HG03045 (cell line): ENCODE measurements around the gene COL2A1.

Experiments
- ATAC-seq: cut with Tn5 transposase; IDR thresholded peaks from one replicate; pipeline ENCODE4 v1.9.1; 2021; ENCODE audit warnings: mild to moderate bottlenecking, moderate library complexity; ENCODE audit not compliant: unreplicated experiment

COL2A1 gene

GRCh38 chr12:48004053-48004941 lies at the start of gene COL2A1:
Gene COL2A1 (minus strand): TSS chr12:48004476. CDS start chr12:48004321, 155 bp downstream.
- ATAC-seq, result no peak

DNA sequence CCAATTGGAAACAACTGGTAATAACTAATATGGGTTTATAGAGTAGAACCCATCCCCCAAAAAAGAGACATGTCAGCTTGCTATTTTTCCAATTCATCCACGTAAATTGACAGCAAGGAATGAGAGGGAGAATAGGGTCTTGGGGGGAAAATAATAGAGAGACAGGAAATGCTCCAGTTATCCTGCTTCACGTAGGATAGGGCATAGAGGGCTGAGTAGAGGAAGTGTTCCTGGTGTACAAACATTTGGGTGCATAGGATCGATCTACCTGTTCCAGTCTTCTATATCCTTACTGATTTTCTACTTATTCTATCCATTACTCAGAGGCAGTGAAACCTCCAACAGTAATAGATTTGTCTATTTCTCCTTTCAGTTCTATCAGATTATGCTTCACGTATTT lies 49.6 kb upstream of the COL2A1 start:
- ATAC-seq, result no peak

DNA sequence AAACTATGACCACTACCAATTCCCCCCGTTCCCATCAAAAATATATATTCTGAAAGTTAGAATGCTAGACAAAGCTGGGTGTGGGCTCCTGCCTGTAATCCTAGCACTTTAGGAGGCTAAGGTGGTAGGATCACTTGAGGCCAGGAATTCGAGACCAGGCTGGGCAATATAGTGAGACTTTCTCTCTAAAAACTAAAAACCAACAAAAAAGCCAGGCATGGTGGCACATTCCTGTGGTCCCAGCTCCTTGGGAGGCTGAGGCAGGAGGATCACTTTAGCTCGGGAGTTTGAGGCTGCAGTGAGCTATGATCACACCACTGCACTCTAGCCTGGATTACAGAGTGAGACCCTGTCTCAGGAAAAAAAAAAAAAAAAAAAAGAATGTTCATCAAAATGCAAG lies 48.8 kb upstream of the COL2A1 start:
- no peak for ATAC-seq

DNA sequence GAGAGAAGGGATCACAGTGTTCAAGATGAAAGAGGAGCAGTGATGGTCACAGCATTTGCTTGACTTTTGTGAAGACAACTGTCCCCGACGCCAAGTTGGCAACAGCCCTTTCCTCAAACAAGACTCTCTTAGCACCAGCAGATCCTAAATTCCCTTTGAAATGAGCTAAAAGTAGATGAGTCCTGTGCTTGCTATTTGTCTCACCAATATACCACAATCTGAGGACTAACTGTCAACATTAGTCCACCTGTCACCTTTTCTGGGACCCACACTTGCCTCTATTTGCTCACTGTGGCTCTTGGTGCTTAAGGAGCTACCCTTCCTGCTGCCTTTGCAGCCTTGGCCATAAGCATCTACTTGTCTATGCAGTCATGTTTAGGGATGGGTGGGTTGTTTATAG lies 47.4 kb upstream of the COL2A1 start:
- ATAC-seq, result no peak

DNA sequence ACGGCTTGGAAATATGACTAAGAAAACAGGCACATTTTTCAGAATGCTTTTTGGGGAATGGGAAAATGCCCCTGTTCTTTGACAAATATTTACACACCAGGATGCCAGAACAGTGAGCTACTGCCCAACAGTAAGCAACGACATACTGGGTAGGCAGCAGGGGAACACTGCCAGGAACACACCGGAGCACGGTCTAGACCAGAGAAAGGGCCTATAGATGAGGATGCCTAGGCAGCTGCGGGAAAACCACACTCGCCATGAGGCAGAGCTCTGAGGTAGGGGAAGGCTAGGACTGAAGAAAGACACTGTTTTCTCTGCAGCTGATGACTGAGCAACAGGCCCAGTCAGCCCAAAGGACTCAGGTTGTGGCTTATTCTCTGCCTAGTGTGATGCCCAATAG lies 45.9 kb upstream of the COL2A1 start:
- no peak for ATAC-seq

- ATAC-seq, result no peak
These were observed 41.8 kb upstream of the COL2A1 start for GRCh38 chr12:48045965-48046518.

- ATAC-seq, result no peak
These were observed 41.0 kb upstream of the COL2A1 start for GRCh38 chr12:48045061-48045846.

- ATAC-seq, result no peak
These were observed 40.1 kb upstream of the COL2A1 start for GRCh38 chr12:48044396-48044795.

GRCh38 chr12:48043771-48044170 lies 39.5 kb upstream of the COL2A1 start:
- no peak for ATAC-seq

GRCh38 chr12:48041591-48042423 lies 37.5 kb upstream of the COL2A1 start:
- ATAC-seq, result no peak

GRCh38 chr12:48040354-48040753 lies 36.1 kb upstream of the COL2A1 start:
- no peak for ATAC-seq

GRCh38 chr12:48039151-48039550 lies 34.9 kb upstream of the COL2A1 start:
- no peak for ATAC-seq

DNA sequence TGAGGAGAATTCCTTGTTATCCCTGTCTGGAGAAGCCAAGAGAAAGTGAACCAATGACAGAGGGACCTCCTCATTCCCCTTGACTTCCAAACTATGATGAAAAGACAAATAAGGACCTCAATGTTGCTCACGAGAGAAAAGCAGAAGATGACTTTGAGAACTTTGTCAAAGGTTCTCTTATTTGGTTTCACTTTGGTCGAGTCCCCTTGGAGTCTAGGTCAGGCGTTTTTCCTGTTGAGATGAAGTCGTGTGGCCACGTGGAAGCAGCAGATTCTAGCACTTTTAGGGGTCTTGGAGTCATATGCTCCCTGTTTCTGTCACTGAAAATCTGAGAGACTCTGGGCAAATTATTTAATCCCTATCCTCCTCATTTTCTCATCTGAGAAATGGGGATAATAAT lies 33.8 kb upstream of the COL2A1 start:
- no peak for ATAC-seq

DNA sequence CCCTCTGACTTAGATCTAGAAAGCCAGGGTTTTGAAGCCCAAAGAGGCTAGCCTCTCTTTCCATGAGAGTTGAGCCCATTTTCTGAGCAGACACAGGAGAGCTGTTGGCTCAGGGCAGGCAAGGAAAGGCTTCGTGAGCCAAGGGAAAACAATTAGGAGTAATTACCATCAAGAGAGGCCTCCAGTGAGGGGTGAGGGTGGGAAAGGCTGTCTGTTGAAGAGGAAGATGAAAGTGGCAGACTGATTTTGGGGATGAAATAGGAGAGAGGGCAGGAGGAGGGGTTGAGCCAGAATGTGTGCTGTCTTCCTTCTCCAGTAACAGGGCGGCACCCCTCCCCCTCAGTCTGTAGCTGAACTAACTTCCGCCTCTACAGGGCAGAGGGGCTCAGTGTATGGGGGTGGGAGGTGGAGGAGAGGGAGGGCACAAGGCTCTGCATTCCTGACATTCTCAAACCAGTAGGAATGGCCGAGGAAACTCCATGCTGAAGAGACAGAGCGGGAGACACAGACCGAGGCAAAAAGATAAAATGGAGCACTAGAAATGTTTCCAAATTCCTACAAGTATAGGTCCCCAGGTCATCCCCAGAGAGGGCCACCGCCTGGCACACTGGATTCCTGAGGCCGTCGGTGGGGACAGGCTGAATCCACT lies 33.1 kb upstream of the COL2A1 start:
- ATAC-seq, result no peak

DNA sequence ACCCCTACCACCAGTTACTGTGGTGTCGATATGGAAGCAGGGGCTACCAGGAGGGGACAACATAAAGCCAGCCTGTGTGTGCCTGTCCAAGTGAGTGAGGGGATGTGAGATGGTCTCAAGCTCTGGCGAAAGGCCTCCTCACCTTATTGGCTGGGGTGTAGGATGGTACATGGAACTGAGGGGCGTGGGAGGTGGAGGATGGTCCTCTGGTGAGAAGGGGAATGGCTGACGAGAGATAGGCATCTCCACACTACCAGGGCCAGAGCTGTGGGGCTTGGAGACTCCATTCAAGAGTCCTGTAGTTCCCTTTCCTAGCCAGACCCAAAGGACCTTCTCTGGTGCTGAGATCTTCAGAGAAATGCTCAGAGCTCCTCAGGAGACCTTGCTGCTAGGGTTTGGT lies 32.5 kb upstream of the COL2A1 start:
- ATAC-seq, result no peak

DNA sequence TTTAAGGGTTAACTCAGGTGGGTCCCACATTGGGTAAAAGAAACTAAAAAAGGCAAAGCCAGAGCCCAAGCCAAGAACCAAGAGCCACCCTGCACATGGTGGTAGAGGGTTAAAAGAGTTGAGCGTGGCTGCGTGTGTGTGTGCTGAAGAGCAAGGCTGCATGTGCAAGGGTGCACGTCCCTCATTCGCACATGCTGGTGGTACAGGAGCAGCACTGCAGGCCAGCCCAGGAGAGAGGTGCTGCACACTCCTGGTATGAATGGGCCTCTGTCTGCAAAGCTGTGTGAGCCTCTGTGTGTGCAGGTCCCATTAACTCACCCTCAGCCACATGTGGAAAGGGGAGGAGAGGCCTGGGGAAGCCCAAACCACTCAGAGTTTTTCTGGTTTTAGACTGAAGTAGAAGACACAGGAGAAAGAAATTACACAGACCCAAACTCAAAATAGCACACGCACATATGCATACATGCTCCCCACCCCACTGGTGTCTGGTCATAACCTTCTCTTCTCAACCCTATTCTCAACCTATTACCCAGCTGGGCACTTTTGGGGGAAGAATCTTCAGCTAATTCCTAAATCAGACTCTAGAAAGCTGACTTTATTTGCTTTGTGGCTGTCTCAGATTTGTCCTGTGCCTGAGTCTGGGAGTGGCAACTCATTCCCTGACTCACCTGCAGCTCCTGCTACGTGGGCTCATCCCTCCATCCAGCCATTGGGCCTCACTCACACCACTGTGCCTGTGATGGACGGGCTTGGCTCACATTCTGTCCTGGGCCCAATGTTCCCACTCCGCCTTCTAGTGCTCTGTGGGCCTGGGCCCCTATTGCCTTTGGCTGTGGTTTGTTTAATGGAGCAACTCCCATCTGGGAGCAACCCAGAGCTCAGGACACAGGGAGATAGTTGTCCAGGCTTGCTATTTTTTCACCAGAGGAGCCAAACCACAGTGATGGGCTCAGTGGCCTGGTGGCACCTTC lies 30.8 kb upstream of the COL2A1 start:
- no peak for ATAC-seq

- no peak for ATAC-seq
These were observed 29.2 kb upstream of the COL2A1 start for GRCh38 chr12:48033451-48033850.

DNA sequence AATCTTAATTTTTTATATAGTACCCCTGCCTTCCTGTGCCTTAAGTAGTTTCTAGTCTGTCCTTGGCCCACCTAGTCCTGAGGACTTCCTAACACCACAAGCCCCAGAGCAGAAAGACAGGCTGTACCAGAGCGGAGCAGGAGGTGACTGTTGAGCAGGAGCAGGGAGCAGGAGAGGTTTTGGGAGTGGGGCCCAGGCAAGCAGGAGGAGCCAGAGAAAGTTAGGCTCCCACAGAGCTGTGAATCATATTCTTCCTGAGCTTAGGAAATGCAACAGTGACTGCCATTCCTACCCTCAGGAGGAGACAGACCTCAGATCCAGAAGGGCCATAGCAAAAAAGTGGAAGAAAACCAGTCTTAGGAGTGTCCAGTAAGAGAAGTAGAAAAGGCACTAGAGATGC lies 28.3 kb upstream of the COL2A1 start:
- ATAC-seq, result no peak
